Measurements from ENCODE around the gene ACSBG1.

DNA sequence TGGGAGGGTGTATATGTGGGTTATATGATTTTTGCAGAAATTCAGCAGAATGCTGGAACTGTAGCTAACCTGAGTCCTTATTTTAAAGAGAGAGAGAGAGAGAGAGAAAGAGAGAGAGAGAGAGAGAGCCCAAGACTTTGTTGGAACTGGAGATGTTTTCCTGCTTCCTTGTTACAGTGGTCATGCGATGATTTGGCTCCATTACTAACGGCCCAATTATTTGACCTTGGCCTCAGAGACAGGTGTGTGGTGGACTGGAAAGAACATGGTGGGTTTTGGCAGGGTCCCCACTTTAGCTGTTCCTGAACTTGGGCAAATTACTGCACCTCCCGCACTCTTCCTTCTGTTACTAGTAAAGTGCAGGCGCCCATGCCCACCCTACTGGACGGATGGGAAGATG is 14.8 kb upstream of the ACSBG1 start:
- TF ChIP-seq, protein P1, sequence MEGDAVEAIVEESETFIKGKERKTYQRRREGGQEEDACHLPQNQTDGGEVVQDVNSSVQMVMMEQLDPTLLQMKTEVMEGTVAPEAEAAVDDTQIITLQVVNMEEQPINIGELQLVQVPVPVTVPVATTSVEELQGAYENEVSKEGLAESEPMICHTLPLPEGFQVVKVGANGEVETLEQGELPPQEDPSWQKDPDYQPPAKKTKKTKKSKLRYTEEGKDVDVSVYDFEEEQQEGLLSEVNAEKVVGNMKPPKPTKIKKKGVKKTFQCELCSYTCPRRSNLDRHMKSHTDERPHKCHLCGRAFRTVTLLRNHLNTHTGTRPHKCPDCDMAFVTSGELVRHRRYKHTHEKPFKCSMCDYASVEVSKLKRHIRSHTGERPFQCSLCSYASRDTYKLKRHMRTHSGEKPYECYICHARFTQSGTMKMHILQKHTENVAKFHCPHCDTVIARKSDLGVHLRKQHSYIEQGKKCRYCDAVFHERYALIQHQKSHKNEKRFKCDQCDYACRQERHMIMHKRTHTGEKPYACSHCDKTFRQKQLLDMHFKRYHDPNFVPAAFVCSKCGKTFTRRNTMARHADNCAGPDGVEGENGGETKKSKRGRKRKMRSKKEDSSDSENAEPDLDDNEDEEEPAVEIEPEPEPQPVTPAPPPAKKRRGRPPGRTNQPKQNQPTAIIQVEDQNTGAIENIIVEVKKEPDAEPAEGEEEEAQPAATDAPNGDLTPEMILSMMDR (conservative IDR thresholded peaks at IDR 0.05) = no peak
- no peak for TF ChIP-seq EZH2 (IDR thresholded peaks at IDR 0.05; ENCODE audit: low read depth)

Data from PC-9 (cell line).